ENCODE measurements around the gene ALOX5AP. TPM values are rescaled to one million over a fixed set of nuclear protein-coding genes. Genes with fewer than 3 reads are reported as not detected.

Gene ALOX5AP
- total RNA-seq, 6 experiments from 2014 or later: 0.53 to 6.7 (median 3.7) TPM

- intact Hi-C loops (cut with DNase I): no loop called here
- H3K4me1 ChIP-seq: peaks cover 0 to 14% (median 0%) of the 10 kb centered on the region in 4 donors
- TF ChIP-seq POLR2A (IDR thresholded peaks at IDR 0.05): no peak
- TF ChIP-seq CTCF (IDR thresholded peaks at IDR 0.05): no peak
- no peak for ATAC-seq
- H3K27ac ChIP-seq: no peak overlapping the region
- no peak for DNase-seq
- 58% methylated on average over 4 of the region's 4 CpGs for WGBS (ENCODE audit: insufficient coverage, low coverage, low lambda C conversion rate, missing lambda C conversion rate)
- H3K27me3 ChIP-seq: no peaks in the 10 kb centered on the region
- H3K9me3 ChIP-seq: no peaks in the 10 kb centered on the region
- H3K36me3 ChIP-seq: no peaks in the 10 kb centered on the region
- H3K4me3 ChIP-seq: no peak overlapping the region
Observed at GRCh38 chr13:30743319-30744055, 8.1 kb downstream of the ALOX5AP start.

- no peaks in the 10 kb centered on the region for H3K9me3 ChIP-seq
- ATAC-seq (peak; percentile 56 to 66 (median 61)), DNase-seq (peak in 2 of 3 donors; percentile 39 to 60)
- WGBS (ENCODE audit: insufficient coverage, low coverage, low lambda C conversion rate, missing lambda C conversion rate): 71% methylated on average over 4 of the region's 7 CpGs
- H3K27me3 ChIP-seq: no peaks in the 10 kb centered on the region
- H3K27ac ChIP-seq: no peak overlapping the region
- TF ChIP-seq CTCF (IDR thresholded peaks at IDR 0.05): no peak
- no peak for TF ChIP-seq POLR2A (IDR thresholded peaks at IDR 0.05)
- intact Hi-C loops (cut with DNase I): no loop called here
- H3K4me1 ChIP-seq: peaks cover 0 to 14% (median 0%) of the 10 kb centered on the region in 4 donors
- no peaks in the 10 kb centered on the region for H3K36me3 ChIP-seq
- H3K4me3 ChIP-seq: no peak overlapping the region
Observed at GRCh38 chr13:30744056-30744680, 8.8 kb downstream of the ALOX5AP start.

- Histone ChIP-seq H3K4me1 (peaks cover 0 to 14% (median 0%) of the 10 kb centered on the region in 4 donors), H3K27ac (no peak overlapping the region), H3K4me3 (no peak overlapping the region), H3K27me3 (no peaks in the 10 kb centered on the region), H3K9me3 (no peaks in the 10 kb centered on the region), H3K36me3 (no peaks in the 10 kb centered on the region)
- DNase-seq: no peak
- ATAC-seq: no peak
- intact Hi-C loops (cut with DNase I): no loop called here
- WGBS (ENCODE audit: insufficient coverage, low coverage, low lambda C conversion rate, missing lambda C conversion rate): 75% methylated on average over 2 of the region's 4 CpGs
- TF ChIP-seq POLR2A (IDR thresholded peaks at IDR 0.05) (no peak), CTCF (IDR thresholded peaks at IDR 0.05) (no peak)
Observed at GRCh38 chr13:30744681-30745077, 9.3 kb downstream of the ALOX5AP start.

GRCh38 chr13:30745906-30746686 is 10.8 kb downstream of the ALOX5AP start:
- Histone ChIP-seq H3K4me3 (no peak overlapping the region), H3K36me3 (no peaks in the 10 kb centered on the region), H3K9me3 (no peaks in the 10 kb centered on the region), H3K27ac (peak overlapping the region in 1 of 3 donors; percentile 42), H3K4me1 (peaks cover 0 to 14% (median 0%) of the 10 kb centered on the region in 4 donors), H3K27me3 (no peaks in the 10 kb centered on the region)
- intact Hi-C loops (cut with DNase I): no loop called here
- 29% methylated on average over 8 of the region's 9 CpGs for WGBS (ENCODE audit: insufficient coverage, low coverage, low lambda C conversion rate, missing lambda C conversion rate)
- DNase-seq (peak in 2 of 3 donors; percentile 54 to 63), ATAC-seq (peak; percentile 83 to 96 (median 94))
- no peak for TF ChIP-seq CTCF (IDR thresholded peaks at IDR 0.05)
- TF ChIP-seq POLR2A (IDR thresholded peaks at IDR 0.05): no peak

Data from right lobe of liver (tissue), 6 donors.